Measurements from ENCODE around the gene GOLGA6C.
"Not testable (repeated sequence)": the region's sequence is repeated elsewhere in the genome, so short reads cannot be mapped to it uniquely, and the experiment has no call there.

GOLGA6C gene

GRCh38 chr15:75259873-75260272, 1.7 kb downstream of the GOLGA6C start:
- not testable (repeated sequence) for DNase-seq

- not testable (repeated sequence) for DNase-seq
These were observed 15.7 kb downstream of the GOLGA6C start for GRCh38 chr15:75273751-75274359.

DNA sequence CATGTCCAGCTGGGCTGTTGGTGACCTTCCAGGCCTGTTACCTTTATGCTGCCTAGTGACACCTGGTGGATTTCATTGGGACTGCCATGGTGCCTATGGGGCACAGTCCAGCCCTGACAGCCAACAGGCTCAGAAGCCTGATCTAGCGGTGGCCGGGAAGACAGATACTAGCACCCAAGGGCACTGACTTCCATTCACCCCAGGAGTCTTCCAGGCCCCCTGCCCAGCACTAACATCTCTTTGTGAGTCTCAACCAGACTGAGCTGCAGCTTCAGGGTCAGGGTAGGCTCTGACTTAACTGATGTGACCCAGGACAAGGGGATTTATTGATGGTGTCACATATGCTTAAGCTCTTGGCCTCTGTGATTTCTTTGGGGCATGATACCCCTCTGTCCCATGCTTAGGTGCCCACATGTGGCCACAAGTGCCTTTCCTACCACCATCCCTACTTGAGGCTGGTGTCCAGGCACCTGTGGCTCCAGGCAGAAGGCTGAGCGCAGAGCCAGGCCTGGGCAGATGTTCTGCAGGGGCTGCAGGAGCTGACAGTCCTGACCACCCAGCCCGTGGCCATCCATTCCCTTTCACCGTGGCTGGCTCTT, 16.5 kb downstream of the GOLGA6C start:
- peak; percentile 56 for DNase-seq

DNA sequence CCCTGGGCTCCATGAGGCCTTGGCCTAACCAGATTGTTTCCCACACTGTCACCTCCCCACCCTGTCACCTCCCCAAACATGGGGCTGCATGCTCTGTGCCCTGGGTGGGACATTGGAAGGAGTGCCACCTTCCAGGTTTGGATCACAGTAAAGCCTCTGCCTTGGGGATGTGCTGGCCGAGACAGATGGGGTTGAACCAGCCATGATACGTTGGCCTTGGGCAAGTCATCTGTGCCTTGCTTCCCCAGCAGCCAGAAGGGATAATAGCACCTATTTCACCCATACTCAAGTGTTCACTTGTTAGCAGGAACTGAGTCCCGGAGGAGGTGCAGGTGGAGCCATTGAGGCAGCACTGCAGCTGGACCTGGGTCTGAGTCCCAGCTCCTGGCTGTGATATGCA, 17.5 kb downstream of the GOLGA6C start:
- not testable (repeated sequence) for DNase-seq

DNA sequence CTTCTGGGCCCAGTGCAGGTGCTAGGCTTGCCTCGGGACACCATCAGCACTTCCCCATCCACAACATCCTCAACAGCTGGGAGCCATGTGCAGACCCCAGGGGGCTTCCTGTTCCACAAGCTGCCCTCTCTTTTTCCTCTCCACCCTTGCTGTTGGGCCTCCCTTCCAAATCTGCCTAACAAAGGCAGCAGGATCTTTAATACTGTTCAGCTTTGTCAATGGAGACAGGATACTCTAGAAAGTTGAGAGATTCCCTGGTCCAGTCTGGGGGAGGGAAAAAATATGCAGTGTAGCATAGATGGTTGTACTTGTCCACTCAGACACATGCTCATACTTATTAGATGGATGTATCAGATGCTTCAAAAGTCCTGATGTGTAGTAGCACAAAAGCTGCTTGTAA, 20.4 kb downstream of the GOLGA6C start:
- DNase-seq, result not testable (repeated sequence)

GRCh38 chr15:75282572-75282971, 24.4 kb downstream of the GOLGA6C start, which contains the start of gene GOLGA6D:
Gene GOLGA6D, plus strand, starts transcription at chr15:75282835. Its CDS starts 41 bp downstream, at chr15:75282876.
- not testable (repeated sequence) for DNase-seq

DNA sequence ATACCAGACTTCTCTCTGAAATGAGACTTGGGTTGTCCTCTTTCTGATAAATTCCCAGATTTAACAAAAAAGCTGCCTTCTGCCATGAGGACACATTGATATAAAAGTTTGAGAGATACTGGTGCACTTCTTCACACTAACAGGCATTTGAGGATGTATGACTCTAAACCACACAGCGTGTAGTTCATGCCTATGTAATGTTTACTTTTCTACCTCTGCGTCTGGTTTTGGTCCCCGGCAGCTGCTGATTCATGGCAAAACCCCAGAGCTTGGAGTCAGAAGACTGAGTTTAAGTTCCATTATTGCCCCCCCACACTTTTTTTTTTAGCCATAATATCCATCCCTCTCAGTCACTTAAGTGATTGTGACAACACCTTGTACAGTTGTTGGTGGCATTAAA, 26.0 kb downstream of the GOLGA6C start:
- not testable (repeated sequence) for DNase-seq

GRCh38 chr15:75293660-75294059, 35.5 kb downstream of the GOLGA6C start:
- DNase-seq, result not testable (repeated sequence)

DNA sequence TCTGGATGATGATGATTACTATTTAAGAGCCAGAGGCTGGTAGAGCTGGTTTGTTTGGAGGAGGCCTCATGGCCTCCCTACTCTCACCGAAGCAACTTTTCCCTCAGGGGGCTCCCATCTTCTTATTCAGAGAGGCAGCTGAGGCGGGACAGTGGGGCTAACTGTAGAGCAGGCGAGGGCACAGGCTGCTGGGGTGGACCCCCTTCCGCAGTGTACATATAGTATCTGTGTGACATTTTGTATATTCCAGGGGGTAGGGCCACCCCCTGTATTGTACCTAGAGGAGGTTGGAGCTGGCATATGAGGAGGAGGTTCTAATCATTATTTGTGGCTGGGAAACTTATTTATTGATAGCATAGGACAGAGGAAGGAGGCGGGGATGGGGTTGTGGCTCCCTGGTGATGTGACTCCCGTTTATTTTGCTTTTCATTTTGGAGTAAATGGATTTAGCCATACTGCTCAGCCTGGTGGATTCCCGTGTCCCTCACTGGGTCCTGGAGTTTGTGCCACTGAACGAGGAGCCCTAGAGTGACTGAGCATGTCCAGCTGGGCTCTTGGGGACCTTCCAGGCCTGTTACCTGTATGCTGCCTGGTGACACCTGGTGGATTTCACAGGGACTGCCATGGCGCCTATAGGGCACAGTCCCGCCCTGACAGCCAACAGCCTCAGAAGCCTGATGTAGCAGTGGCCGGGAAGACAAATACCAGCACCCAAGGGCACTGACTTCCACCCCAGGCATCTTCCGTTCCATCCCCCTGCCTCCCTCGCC, 40.6 kb downstream of the GOLGA6C start:
- not testable (repeated sequence) for DNase-seq

DNA sequence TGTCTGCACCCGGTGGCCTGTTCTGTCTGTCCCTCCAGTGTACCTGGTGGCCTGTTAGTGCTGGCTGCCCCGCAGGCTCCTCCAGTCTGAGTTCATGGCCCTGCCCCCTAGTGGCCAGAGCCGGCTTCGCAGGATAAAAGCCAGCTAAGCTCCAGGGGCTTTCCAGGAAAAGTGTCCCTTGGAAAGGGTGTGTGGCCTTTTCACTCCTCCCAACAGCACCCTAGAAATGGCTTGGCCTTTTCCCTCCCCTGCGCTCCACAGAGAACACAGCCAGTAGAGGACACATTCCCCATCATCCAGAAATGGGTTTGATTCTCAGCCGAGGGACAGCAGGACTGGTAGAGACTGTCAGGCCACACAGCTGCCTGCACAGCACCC, 41.2 kb downstream of the GOLGA6C start:
- peak; percentile 62 for DNase-seq

- DNase-seq, result not testable (repeated sequence)
These were observed 41.9 kb downstream of the GOLGA6C start for GRCh38 chr15:75300026-75300425.

DNA sequence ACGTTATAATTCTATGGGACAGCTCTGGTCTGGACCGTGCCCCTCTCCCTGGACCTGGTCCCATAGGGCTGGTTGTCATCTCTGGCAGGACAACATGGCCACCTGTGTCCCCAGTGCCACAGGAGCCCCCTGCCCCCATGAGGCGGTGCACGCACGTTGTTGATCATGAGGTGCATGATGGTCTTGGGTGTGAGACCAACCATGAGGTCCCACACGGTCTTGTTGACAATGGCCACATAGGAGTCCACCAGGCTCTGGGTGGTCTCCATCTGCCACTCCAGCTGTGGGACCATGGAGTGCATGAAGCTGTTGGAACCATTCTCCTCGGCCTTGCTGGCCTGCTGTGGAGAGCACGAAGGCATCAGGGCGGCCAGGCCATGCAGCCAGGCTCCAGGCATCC, 44.2 kb downstream of the GOLGA6C start:
- no peak for DNase-seq

- DNase-seq, result not testable (repeated sequence)
These were observed 44.6 kb downstream of the GOLGA6C start for GRCh38 chr15:75302753-75303152.

DNA sequence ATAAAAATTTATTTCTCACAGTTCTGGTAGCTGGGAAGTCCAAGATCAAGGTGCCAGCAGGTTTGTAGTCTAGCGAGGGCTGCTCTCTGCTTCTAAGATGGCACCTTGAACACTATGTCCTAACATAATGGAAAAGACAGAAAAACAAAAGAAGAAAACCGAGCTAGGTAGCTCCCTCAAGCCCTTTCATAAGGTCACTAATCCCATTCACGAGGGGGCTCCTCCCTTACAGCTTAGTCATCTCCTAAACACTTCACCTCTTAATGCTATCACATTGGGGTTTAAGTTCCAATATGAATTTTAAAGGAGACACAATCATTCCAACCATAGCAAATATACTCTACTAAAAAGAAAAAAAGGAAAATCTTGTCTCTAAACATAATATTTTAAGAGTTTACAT, 48.1 kb downstream of the GOLGA6C start:
- DNase-seq, result no peak

GRCh38 chr15:75307778-75308390, 49.8 kb downstream of the GOLGA6C start:
- DNase-seq, result no peak

GRCh38 chr15:75309711-75310110, 51.6 kb downstream of the GOLGA6C start:
- no peak for DNase-seq

- not testable (repeated sequence) for DNase-seq
These were observed 54.4 kb downstream of the GOLGA6C start for GRCh38 chr15:75312548-75312947.

- no peak for DNase-seq
These were observed 55.1 kb downstream of the GOLGA6C start for GRCh38 chr15:75313116-75313845.

DNA sequence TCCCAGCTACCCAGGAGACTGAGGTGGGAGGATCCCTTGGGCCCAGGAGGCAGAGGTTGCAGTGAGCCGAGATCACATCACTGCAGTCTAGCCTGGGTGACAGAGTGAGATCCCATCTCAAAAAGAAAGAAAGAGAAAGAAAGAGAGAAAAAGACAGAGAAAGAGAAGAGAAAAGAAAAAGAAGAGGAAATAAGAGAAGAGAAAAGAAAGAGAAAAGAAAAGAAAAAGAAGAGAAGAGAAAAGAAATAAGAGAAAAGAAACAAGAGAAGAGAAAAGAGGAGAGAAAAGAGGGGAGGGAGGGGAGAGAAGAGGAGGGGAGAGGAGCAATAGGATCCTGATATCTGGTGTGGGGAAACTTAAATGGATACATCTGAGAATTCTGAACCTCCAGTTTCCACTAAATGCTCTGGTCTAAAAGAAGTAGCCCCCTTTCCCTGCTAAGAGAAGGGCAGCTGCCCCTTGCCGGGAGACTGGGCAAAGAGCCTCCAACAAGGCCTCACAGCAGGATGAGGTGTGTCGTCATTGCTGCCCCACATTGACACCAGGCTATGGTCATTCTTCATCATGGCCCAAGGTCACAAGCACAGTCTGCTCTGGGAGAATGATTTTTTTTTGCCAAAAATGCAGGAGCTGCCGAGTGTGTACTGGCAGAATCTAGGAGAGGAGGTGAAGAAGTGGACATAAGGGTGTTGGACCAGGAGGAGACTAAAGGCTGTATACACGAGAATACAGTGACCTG, 56.6 kb downstream of the GOLGA6C start:
- no peak for DNase-seq

DNA sequence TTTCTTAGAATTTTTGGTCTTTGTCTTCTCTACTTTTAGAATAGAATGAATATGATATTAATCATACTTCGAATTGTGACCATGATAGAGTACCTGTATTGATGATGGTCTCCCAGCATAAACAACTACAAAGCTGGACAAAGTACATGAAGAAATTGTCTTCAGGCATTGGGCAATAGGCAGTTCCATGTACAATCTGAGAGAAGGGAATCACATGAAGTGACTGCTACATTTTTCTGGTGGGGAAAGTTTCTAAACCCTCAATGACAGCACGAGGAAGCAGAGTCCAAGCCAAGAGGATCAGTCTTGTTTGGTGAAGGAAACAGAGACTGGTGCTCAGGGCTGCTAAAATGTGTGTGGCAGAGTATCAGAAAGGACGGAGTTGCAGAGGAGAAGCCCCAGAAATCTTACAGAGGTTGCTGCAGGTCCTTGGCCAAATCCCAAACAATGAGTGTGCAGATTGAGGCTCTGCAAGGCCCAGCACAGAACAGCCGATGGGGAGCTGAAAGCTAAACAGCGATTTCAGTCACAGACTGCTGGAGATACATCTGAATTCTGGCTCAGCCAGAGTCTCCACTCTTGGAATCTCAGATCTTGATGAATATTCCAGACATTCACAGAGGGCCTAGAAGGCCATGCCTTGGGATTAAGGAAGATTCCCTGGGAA, 61.2 kb downstream of the GOLGA6C start:
- not testable (repeated sequence) for DNase-seq
